Measurements from ENCODE around the gene PPP2R1B.

GRCh38 chr11:111715142-111715816 lies 50.9 kb downstream of the PPP2R1B start:
- no peak for TF ChIP-seq CTCF (conservative IDR thresholded peaks at IDR 0.05 in 1 of 2, IDR thresholded peaks at IDR 0.05 in 1 of 2; ENCODE audit: extremely low read depth in 1 of 2, insufficient read depth in 1 of 2, low read depth in 1 of 2, low read length in 2 of 2)
- no peak for TF ChIP-seq EZH2 (IDR thresholded peaks at IDR 0.05; ENCODE audit: borderline replicate concordance, low read length)

Data from mammary epithelial cell (primary cell).